Caco-2 (cell line): ENCODE data around the gene BSCL2. TPM values are rescaled to one million over a fixed set of nuclear protein-coding genes. Genes with fewer than 3 reads are reported as not detected.

ENCODE experiments used
- BruUV-seq: library from RNA; stranded (reverse); fragments of 400-500 nt; replicated peaks from 2 replicates; lab custom pipeline; 2021; lab: Mats Ljungman, UMichigan
- CTCF ChIA-PET: fragments of 300-600 bp; sonication (Branson Sonifier 250); formaldehyde crosslinking; loops from one replicate; lab custom pipeline; 2022; ENCODE audit warnings: antibody characterized with exemption; lab: Charles Lee
- POLR2A ChIA-PET: fragments of 300-600 bp; sonication (Branson Sonifier 250); formaldehyde crosslinking; loops from one replicate; lab custom pipeline; 2022; ENCODE audit warnings: antibody characterized with exemption; lab: Charles Lee
- DNase-seq, 2 experiments: peaks; one replicate each; pipeline versions ENCODE4 v3.0.0 to v3.0.0-alpha.2; 2020 to 2022
- H3K27me3 ChIP-seq: replicated peaks from 2 replicates; pipeline ENCODE4 v1.6.0; 2011; ENCODE audit warnings: low read length; ENCODE audit not compliant: control insufficient read depth, insufficient read depth
- H3K36me3 ChIP-seq: 2 replicates; pipeline ENCODE4 v1.5.1; 2011; ENCODE audit warnings: low read length; ENCODE audit not compliant: control insufficient read depth, insufficient read depth
- H3K4me1 ChIP-seq: fragments of 250-450 bp; sonication (Bioruptor Pico); 2 replicates; pipeline ENCODE4 v1.5.1; 2020; ENCODE audit warnings: mild to moderate bottlenecking
- H3K4me3 ChIP-seq: 2 replicates; pipeline ENCODE4 v1.5.1; 2011; ENCODE audit warnings: low read depth, mild to moderate bottlenecking, control low read depth, low read length
- H3K9me3 ChIP-seq: fragments of 250-450 bp; sonication (Bioruptor Pico); 2 replicates; pipeline ENCODE4 v1.5.1; 2020; ENCODE audit warnings: mild to moderate bottlenecking, moderate library complexity
- H3K27ac Mint-ChIP-seq: one replicate; pipeline ENCODE4 v1.8.0; 2022; ENCODE audit warnings: mixed read lengths; ENCODE audit not compliant: unreplicated experiment
- H3K27me3 Mint-ChIP-seq: one replicate; pipeline ENCODE4 v1.8.0; 2022; ENCODE audit warnings: mixed read lengths; ENCODE audit not compliant: insufficient read depth, unreplicated experiment
- H3K36me3 Mint-ChIP-seq: one replicate; pipeline ENCODE4 v1.8.0; 2022; ENCODE audit warnings: mild to moderate bottlenecking, mixed read lengths; ENCODE audit not compliant: insufficient read depth, unreplicated experiment
- H3K4me1 Mint-ChIP-seq: one replicate; pipeline ENCODE4 v1.8.0; 2022; ENCODE audit warnings: low read depth, mixed read lengths; ENCODE audit not compliant: unreplicated experiment
- H3K4me3 Mint-ChIP-seq: one replicate; pipeline ENCODE4 v1.8.0; 2022; ENCODE audit warnings: mild to moderate bottlenecking, moderate library complexity, mixed read lengths; ENCODE audit not compliant: unreplicated experiment
- H3K9me3 Mint-ChIP-seq: one replicate; pipeline ENCODE4 v1.8.0; 2022; ENCODE audit warnings: mixed read lengths; ENCODE audit not compliant: unreplicated experiment
- intact Hi-C: fragments of 100-400 bp; cut with micrococcal nuclease; formaldehyde crosslinking; loops from one replicate; pipeline ENCODE4 v1.10.0; 2022; ENCODE audit not compliant: unreplicated experiment
- total RNA-seq: library from RNA; stranded (reverse); gene quantifications from 2 replicates; pipeline ENCODE4 v1.2.3, GENCODE V29; 2022
- TF ChIP-seq, protein P1 (sequence below), 2 experiments: fragments of 200-600 bp in 1 of 2; IDR thresholded peaks; 1 replicate in 1 of 2; 2 replicates in 1 of 2; pipeline versions ENCODE4 v1.5.1 to v1.8.0; 2011 to 2022; ENCODE audit warnings: antibody characterized with exemption in 1 of 2, control low read depth in 1 of 2, inconsistent platforms in 1 of 2, low read depth in 1 of 2, low read length in 1 of 2, mild to moderate bottlenecking in 1 of 2, moderate library complexity in 1 of 2; ENCODE audit not compliant: insufficient read depth in 1 of 2, severe bottlenecking in 1 of 2, unreplicated experiment in 1 of 2

Gene BSCL2
- total RNA-seq, 1 experiment from 2014 or later: 39.2 TPM

GRCh38 chr11:62646825-62647608 lies 60.2 kb downstream of the BSCL2 start:
- peaks cover 59% of the 10 kb centered on the region for H3K36me3 Mint-ChIP-seq
- H3K27me3 ChIP-seq: no peaks in the 10 kb centered on the region
- H3K4me1 Mint-ChIP-seq: peaks cover under 1% of the 10 kb centered on the region
- CTCF ChIA-PET: interaction anchor here (1.6 kb wide), 1 partner anchor 56 kb away, joined by 11 read pairs; the partner anchor contains the start of gene TUT1
- H3K4me3 Mint-ChIP-seq: peak overlapping the region; percentile 91
- H3K27ac Mint-ChIP-seq: peak overlapping the region; percentile 91
- TF ChIP-seq, protein P1, sequence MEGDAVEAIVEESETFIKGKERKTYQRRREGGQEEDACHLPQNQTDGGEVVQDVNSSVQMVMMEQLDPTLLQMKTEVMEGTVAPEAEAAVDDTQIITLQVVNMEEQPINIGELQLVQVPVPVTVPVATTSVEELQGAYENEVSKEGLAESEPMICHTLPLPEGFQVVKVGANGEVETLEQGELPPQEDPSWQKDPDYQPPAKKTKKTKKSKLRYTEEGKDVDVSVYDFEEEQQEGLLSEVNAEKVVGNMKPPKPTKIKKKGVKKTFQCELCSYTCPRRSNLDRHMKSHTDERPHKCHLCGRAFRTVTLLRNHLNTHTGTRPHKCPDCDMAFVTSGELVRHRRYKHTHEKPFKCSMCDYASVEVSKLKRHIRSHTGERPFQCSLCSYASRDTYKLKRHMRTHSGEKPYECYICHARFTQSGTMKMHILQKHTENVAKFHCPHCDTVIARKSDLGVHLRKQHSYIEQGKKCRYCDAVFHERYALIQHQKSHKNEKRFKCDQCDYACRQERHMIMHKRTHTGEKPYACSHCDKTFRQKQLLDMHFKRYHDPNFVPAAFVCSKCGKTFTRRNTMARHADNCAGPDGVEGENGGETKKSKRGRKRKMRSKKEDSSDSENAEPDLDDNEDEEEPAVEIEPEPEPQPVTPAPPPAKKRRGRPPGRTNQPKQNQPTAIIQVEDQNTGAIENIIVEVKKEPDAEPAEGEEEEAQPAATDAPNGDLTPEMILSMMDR (IDR thresholded peaks at IDR 0.05; ENCODE audit: insufficient read depth in 1 of 2, low read depth in 1 of 2, low read length in 1 of 2, severe bottlenecking in 1 of 2, unreplicated experiment in 1 of 2): no peak
- no peaks in the 10 kb centered on the region for H3K9me3 Mint-ChIP-seq
- intact Hi-C loops: loop anchor here (1.0 to 5.0 kb wide), 4 partner anchors 18 to 56 kb away; partner anchors contain the start of genes C11orf98, CSKMT, EML3 and ROM1
- H3K36me3 ChIP-seq: peaks cover 5% of the 10 kb centered on the region
- no peak for DNase-seq
- H3K4me1 ChIP-seq: peaks cover 19% of the 10 kb centered on the region
- no TSS peak for BruUV-seq
- no peaks in the 10 kb centered on the region for H3K27me3 Mint-ChIP-seq
- POLR2A ChIA-PET: interaction anchor here (0.6 to 4.5 kb wide), 11 partner anchors 18 to 194 kb away, joined by 3 to 43 read pairs (median 4); partner anchors contain the start of genes B3GAT3, C11orf98, CSKMT and LBHD1
- no peaks in the 10 kb centered on the region for H3K9me3 ChIP-seq
- H3K4me3 ChIP-seq: no peak overlapping the region

DNA sequence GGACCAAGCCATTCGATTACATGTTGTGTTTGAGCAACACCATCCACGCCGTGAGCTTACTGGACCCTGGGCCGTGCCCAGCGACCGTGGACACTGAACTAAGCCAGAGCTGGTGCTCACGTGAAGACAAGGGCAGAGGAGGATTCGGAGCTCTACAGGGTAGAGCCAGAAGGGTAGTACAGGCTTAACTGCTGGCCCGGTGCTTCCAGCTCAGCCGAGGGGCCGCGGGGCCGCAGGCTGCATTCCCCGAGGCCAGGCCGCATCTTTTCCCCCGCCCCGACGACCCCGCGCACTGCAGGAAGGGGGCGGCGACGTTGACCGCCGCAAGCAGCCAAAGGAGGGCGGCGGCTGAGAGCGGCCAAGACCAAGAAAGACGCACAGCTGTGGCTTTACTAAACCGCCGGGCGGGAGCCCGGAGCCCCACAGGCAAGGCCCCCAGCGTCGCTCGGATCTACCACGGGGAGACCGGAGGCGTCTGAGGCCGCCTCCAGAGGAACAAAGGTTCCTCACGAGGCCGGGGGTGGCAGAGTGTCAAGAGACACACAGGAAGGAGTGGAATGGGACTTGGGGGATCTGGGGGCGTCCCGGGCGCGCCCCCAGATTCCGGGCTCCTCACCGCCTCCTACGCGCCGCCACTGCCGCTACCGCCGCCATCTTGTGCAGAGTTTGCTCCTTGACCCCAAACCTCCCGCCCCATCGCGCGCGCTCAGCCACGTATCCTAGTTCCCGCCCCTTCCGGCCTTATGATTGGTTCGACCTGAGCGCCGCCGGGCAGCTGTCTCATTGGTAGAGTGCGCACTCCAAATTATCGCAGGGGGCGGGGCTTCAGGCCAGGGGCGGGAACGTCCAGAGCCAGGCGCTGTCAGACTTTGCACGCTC lies 61.0 kb downstream of the BSCL2 start, which contains the start of gene GANAB:
GANAB (minus strand) TSS at position 668 of the 879 bp plus-strand sequence; CDS start at position 654, 14 bp downstream.
- intact Hi-C loops: loop anchor here (1.0 to 5.0 kb wide), 4 partner anchors 19 to 55 kb away; partner anchors contain the start of genes C11orf98, CSKMT, EML3 and ROM1
- Histone ChIP-seq H3K9me3 (no peaks in the 10 kb centered on the region), H3K4me3 (peak within 1 kb of the TSS; percentile 66), H3K4me1 (peaks cover 17% of the 10 kb centered on the region), H3K27me3 (no peaks in the 10 kb centered on the region), H3K36me3 (peaks cover 5% of the 10 kb centered on the region)
- CTCF ChIA-PET: interaction anchor here (0.7 to 1.6 kb wide), 2 partner anchors 55 to 108 kb away, joined by 4 to 11 read pairs; partner anchors contain the start of genes TUT1 and ZBTB3
- DNase-seq: peak; percentile 99
- Mint-ChIP-seq H3K27ac (peak within 1 kb of the TSS; percentile 91), H3K4me1 (no peaks in the 10 kb centered on the region), H3K27me3 (no peaks in the 10 kb centered on the region), H3K36me3 (peaks cover 65% of the 10 kb centered on the region), H3K4me3 (peak within 1 kb of the TSS; percentile 91), H3K9me3 (no peaks in the 10 kb centered on the region)
- TF ChIP-seq, protein P1 (IDR thresholded peaks at IDR 0.05; ENCODE audit: insufficient read depth in 1 of 2, low read depth in 1 of 2, low read length in 1 of 2, severe bottlenecking in 1 of 2, unreplicated experiment in 1 of 2): no peak
- POLR2A ChIA-PET: interaction anchor here (0.6 to 4.5 kb wide), 16 partner anchors 18 to 387 kb away, joined by 3 to 43 read pairs (median 4); partner anchors contain the start of genes B3GAT3, C11orf98, CSKMT and LBHD1
- TSS peak; percentile 51 for BruUV-seq
